ENCODE data around the gene RNF6. TPM values are rescaled to one million over a fixed set of nuclear protein-coding genes. Genes with fewer than 3 reads are reported as not detected.

The RNF6 gene
- total RNA-seq, 1 experiment from 2014 or later, result 34.0 TPM

DNA sequence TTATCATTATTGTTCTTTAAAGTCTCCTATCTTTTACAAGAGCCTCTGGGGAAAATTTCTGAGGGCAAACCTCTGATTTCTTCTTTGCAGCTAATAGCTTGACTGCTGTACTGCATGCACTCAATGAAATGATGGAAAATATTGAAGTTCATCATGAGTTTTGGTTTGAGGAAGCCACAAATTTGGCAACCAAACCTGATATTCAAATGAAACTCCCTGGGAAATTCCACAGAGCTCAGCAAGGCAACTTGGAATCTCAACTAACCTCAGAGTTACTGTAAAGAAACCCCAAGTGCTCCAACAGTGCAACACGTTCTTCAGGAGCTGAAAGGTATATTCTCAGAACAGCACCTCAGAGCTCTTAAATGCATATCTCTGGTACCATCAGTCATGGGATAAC is 14.2 kb upstream of the RNF6 start:
- intact Hi-C loops (cut with micrococcal nuclease), result no loop called here
- Histone ChIP-seq H3K79me2 (ENCODE audit: low read length) (no peaks in the 10 kb centered on the region), H3K9me2 (replicated peaks; ENCODE audit: low read length) (no peaks in the 10 kb centered on the region), H3F3A (ENCODE audit: low read length, unreplicated experiment) (no peaks in the 10 kb centered on the region), H3K4me2 (ENCODE audit: low read length) (no peak overlapping the region), H3K27me3 (ENCODE audit: low read length) (peaks cover 18% of the 10 kb centered on the region), H3K9ac (ENCODE audit: low read length) (no peak overlapping the region), H3K36me3 (ENCODE audit: low read depth, low read length) (no peaks in the 10 kb centered on the region), H4K20me1 (ENCODE audit: low read length) (no peaks in the 10 kb centered on the region), H3K27ac (ENCODE audit: low read length) (no peak overlapping the region), H3K4me1 (ENCODE audit: insufficient read depth, low read length) (no peaks in the 10 kb centered on the region), H3K4me3 (ENCODE audit: low read length) (no peak overlapping the region), H2AFZ (ENCODE audit: low read length) (no peak overlapping the region), H3K9me3 (ENCODE audit: low read length) (no peaks in the 10 kb centered on the region)
- TF ChIP-seq, protein P1, sequence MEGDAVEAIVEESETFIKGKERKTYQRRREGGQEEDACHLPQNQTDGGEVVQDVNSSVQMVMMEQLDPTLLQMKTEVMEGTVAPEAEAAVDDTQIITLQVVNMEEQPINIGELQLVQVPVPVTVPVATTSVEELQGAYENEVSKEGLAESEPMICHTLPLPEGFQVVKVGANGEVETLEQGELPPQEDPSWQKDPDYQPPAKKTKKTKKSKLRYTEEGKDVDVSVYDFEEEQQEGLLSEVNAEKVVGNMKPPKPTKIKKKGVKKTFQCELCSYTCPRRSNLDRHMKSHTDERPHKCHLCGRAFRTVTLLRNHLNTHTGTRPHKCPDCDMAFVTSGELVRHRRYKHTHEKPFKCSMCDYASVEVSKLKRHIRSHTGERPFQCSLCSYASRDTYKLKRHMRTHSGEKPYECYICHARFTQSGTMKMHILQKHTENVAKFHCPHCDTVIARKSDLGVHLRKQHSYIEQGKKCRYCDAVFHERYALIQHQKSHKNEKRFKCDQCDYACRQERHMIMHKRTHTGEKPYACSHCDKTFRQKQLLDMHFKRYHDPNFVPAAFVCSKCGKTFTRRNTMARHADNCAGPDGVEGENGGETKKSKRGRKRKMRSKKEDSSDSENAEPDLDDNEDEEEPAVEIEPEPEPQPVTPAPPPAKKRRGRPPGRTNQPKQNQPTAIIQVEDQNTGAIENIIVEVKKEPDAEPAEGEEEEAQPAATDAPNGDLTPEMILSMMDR (conservative IDR thresholded peaks at IDR 0.05; ENCODE audit: low read depth, low read length), result no peak
- TF ChIP-seq EZH2phosphoT487 (IDR thresholded peaks at IDR 0.05; ENCODE audit: borderline replicate concordance, low read length) (no peak), EZH2 (IDR thresholded peaks at IDR 0.05; ENCODE audit: low read length, unreplicated experiment) (no peak)
- BruUV-seq (replicated peaks), result no TSS peak
- ChIA-PET CTCF (no interaction called here), POLR2A (ENCODE audit: unreplicated experiment) (no interaction called here)
- no peak for ATAC-seq
- no peak for DNase-seq

DNA sequence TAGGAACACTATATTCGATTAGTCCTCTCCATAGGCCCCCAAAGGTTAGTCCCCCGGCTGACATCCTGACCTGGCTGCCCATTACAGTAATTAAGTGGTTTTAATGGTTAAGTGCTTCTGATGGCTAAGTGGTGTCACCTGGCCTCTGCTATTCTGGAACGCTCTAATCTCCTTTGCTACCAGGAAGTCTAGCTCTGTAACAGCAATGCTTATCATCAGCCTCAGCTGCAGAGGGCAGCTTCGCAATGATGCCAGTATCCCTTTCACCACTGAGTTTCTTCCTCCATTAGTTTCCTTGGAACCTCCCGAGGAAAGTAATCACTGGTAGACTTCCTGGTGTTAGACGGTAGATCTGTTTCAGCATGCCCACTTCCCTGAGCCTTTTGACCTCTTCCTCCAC is 8.6 kb upstream of the RNF6 start:
- H3K9ac ChIP-seq (ENCODE audit: low read length), result no peak overlapping the region
- H3K9me3 ChIP-seq (ENCODE audit: low read length), result no peaks in the 10 kb centered on the region
- ChIA-PET POLR2A (ENCODE audit: unreplicated experiment) (no interaction called here), CTCF (no interaction called here)
- no peaks in the 10 kb centered on the region for H3K9me2 ChIP-seq (replicated peaks; ENCODE audit: low read length)
- no peak overlapping the region for H2AFZ ChIP-seq (ENCODE audit: low read length)
- no peak for DNase-seq
- H3F3A ChIP-seq (ENCODE audit: low read length, unreplicated experiment), result no peaks in the 10 kb centered on the region
- H3K27me3 ChIP-seq (ENCODE audit: low read length), result peaks cover 3% of the 10 kb centered on the region
- no peaks in the 10 kb centered on the region for H4K20me1 ChIP-seq (ENCODE audit: low read length)
- no peak for TF ChIP-seq EZH2 (IDR thresholded peaks at IDR 0.05; ENCODE audit: low read length, unreplicated experiment)
- TF ChIP-seq, protein P1 (conservative IDR thresholded peaks at IDR 0.05; ENCODE audit: low read depth, low read length), result no peak
- H3K79me2 ChIP-seq (ENCODE audit: low read length), result no peaks in the 10 kb centered on the region
- BruUV-seq (replicated peaks), result no TSS peak
- intact Hi-C loops (cut with micrococcal nuclease), result no loop called here
- H3K4me1 ChIP-seq (ENCODE audit: insufficient read depth, low read length), result no peaks in the 10 kb centered on the region
- ATAC-seq, result no peak
- no peak overlapping the region for H3K4me2 ChIP-seq (ENCODE audit: low read length)
- no peak overlapping the region for H3K4me3 ChIP-seq (ENCODE audit: low read length)
- no peak overlapping the region for H3K27ac ChIP-seq (ENCODE audit: low read length)
- no peaks in the 10 kb centered on the region for H3K36me3 ChIP-seq (ENCODE audit: low read depth, low read length)

DNA sequence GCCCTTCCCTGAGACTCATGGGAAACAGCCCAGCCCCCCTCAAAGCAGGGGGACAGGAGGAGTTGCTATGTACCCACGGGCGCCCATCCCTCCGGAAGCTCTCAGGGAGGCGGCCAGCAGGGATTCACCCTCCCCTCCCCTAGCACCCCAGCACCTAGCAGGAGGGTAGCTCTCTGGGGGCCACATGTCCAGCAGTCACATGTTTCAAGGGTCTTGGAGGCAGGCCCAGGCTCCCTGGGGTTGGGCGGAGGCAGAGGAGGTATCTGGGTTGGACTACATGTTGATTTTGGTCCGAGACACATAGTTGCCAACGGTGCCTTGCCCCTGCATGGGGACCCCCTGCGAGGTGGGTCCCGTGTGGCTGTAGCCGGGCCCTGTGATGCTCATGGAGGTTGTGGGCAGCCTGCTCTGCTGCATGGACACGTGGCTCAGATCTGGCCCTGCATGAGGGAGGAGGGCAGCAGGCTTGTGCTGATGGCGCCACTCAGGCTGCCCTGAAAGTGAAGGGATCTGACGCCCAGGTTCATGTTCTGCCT is 7.0 kb upstream of the RNF6 start:
- no peak for ATAC-seq
- ChIA-PET CTCF (no interaction called here), POLR2A (ENCODE audit: unreplicated experiment) (no interaction called here)
- Histone ChIP-seq H3K79me2 (ENCODE audit: low read length) (no peaks in the 10 kb centered on the region), H2AFZ (ENCODE audit: low read length) (no peak overlapping the region), H3F3A (ENCODE audit: low read length, unreplicated experiment) (no peaks in the 10 kb centered on the region), H3K27ac (ENCODE audit: low read length) (no peak overlapping the region), H4K20me1 (ENCODE audit: low read length) (no peaks in the 10 kb centered on the region), H3K4me1 (ENCODE audit: insufficient read depth, low read length) (no peaks in the 10 kb centered on the region), H3K4me3 (ENCODE audit: low read length) (no peak overlapping the region), H3K36me3 (ENCODE audit: low read depth, low read length) (no peaks in the 10 kb centered on the region), H3K9me2 (replicated peaks; ENCODE audit: low read length) (no peaks in the 10 kb centered on the region), H3K4me2 (ENCODE audit: low read length) (no peak overlapping the region), H3K27me3 (ENCODE audit: low read length) (no peaks in the 10 kb centered on the region), H3K9me3 (ENCODE audit: low read length) (no peaks in the 10 kb centered on the region), H3K9ac (ENCODE audit: low read length) (no peak overlapping the region)
- DNase-seq, result no peak
- no peak for TF ChIP-seq EZH2phosphoT487 (IDR thresholded peaks at IDR 0.05; ENCODE audit: borderline replicate concordance, low read length)
- no peak for TF ChIP-seq EZH2 (IDR thresholded peaks at IDR 0.05; ENCODE audit: low read length, unreplicated experiment)
- TF ChIP-seq, protein P1 (conservative IDR thresholded peaks at IDR 0.05; ENCODE audit: low read depth, low read length), result no peak
- intact Hi-C loops (cut with micrococcal nuclease), result no loop called here
- BruUV-seq (replicated peaks), result no TSS peak

Data from PC-3 (cell line).